Measurements from ENCODE around the gene ZNF497. TPM values are rescaled to one million over a fixed set of nuclear protein-coding genes. Genes with fewer than 3 reads are reported as not detected.

ZNF497 gene
- total and polyA plus RNA-seq, 9 of the 15 experiments (the other 6 are each of a cell fraction or from before 2014, with no cell fraction given): 0.06 to 0.98 (median 0.44) TPM; not detected in 1

- TF ChIP-seq CHD4 (IDR thresholded peaks at IDR 0.05; ENCODE audit: insufficient read depth, insufficient replicate concordance, low read depth, low read length, poor library complexity, severe bottlenecking) (no peak), RBM25 (IDR thresholded peaks at IDR 0.05; ENCODE audit: low read depth, low read length, severe bottlenecking) (peak; percentile 83), ZNF639 (CRISPR knock-in tag; conservative IDR thresholded peaks at IDR 0.05 in 1 of 2, IDR thresholded peaks at IDR 0.05 in 1 of 2) (peak in 1 of 2 experiments; percentile 87; a peak in 2 of 4 replicates), LCOR (CRISPR knock-in tag; IDR thresholded peaks at IDR 0.05) (no peak), MTA1 (IDR thresholded peaks at IDR 0.05; ENCODE audit: borderline replicate concordance) (0 out of 2 replicates have a peak, but pooled peaks have one; percentile 11), RNF219 (CRISPR knock-in tag; IDR thresholded peaks at IDR 0.05) (no peak), PRDM10 (IDR thresholded peaks at IDR 0.05; ENCODE audit: partially characterized antibody) (peak; percentile 34)
Measured at GRCh38 chr19:58380662-58381459, 18.3 kb upstream of the ZNF497 start, which contains the start of gene ZNF837 (continued).

Data from K562 (cell line).